Activated naive CD4-positive, alpha-beta T cell treated with anti-CD3 and anti-CD28 coated beads, Interleukin-2, amount 50 U/mL, for 24 hours (primary cell): ENCODE results near the gene MEI4.

ENCODE experiments used
- H3K27ac Mint-ChIP-seq: one replicate; pipeline ENCODE4 v1.8.0; 2021; ENCODE audit warnings: mild to moderate bottlenecking, mixed read lengths
- H3K27me3 Mint-ChIP-seq: one replicate; pipeline ENCODE4 v1.8.0; 2021; ENCODE audit warnings: mixed read lengths
- H3K36me3 Mint-ChIP-seq: one replicate; pipeline ENCODE4 v1.8.0; 2021; ENCODE audit warnings: mixed read lengths
- H3K4me1 Mint-ChIP-seq: one replicate; pipeline ENCODE4 v1.8.0; 2021; ENCODE audit warnings: mixed read lengths
- H3K4me3 Mint-ChIP-seq: one replicate; pipeline ENCODE4 v1.8.0; 2021; ENCODE audit warnings: mild to moderate bottlenecking, mixed read lengths
- H3K9me3 Mint-ChIP-seq: one replicate; pipeline ENCODE4 v1.8.0; 2021; ENCODE audit warnings: mixed read lengths

The MEI4 gene

DNA sequence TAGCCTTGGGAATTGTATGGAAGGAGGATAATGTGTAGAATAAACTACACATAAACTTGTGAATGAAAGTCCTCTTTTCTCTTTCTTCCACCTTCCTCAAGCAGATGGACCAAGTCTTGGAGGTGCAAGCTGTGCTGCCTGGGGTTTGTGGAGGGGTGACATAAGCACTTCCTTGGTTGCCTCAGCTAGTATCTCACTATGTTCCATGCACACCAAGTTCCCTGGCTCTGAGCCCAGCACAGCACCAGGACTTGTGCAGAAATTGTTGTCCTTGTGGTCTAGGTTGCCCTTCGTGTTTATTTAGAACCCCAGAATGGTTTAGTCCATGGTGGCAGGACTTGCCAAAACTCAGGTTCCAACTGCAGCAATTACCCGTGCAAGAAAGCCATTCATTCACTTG, 110.3 kb downstream of the MEI4 start:
- Mint-ChIP-seq H3K36me3 (no peaks in the 10 kb centered on the region), H3K4me1 (no peaks in the 10 kb centered on the region), H3K9me3 (no peaks in the 10 kb centered on the region), H3K27ac (no peak overlapping the region), H3K27me3 (no peaks in the 10 kb centered on the region), H3K4me3 (no peak overlapping the region)

DNA sequence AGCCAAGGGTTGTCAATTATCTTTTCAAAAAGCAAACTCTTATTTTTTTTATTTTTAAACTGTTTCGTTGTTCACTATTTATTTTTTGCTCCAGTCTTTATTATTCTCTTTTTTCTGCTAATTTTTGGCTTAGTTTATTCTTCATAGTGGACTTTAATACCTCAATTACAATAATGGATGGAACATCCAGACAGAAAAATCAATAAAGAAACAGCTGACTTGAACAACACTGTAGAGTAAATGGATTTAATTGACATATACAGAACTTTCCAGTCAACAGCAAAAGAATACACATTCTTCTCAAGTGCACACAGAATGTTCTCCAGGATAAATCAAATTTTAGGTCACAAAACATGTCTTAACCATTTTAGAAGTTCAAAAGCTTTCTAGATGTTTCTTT, 111.5 kb downstream of the MEI4 start:
- Mint-ChIP-seq H3K36me3 (no peaks in the 10 kb centered on the region), H3K9me3 (no peaks in the 10 kb centered on the region), H3K27me3 (no peaks in the 10 kb centered on the region), H3K27ac (no peak overlapping the region), H3K4me1 (no peaks in the 10 kb centered on the region), H3K4me3 (no peak overlapping the region)

DNA sequence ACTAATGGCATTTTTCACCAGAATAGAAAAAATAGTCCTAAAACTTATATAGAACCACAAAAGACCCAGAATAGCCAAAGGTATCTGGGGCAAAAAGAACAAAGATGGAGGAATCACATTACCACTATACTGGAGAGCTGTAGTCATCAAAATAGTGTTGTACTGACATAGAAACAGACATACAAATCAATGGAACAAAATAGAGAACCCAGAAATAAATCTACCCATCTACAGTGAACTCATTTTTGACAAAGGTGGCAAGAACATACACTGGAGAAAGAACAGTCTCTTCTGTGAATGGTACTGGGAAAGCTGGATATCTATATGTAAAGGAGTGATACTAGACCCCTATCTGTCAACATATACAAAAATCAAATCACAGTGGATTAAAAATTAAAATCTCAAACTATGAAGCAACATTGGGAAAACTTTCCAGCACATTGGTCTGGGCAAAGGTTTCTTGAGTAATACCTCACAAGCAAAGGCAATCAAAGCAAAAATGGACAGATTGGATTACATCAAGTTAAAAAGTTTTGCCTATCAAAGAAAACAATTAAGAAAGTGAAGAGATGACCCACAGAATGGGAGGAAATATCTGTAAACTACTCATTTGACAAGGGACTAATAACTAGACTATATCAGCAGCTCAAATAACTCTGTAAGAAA, 120.5 kb downstream of the MEI4 start:
- Mint-ChIP-seq H3K4me1 (no peaks in the 10 kb centered on the region), H3K36me3 (no peaks in the 10 kb centered on the region), H3K27me3 (no peaks in the 10 kb centered on the region), H3K27ac (no peak overlapping the region), H3K4me3 (no peak overlapping the region), H3K9me3 (no peaks in the 10 kb centered on the region)

DNA sequence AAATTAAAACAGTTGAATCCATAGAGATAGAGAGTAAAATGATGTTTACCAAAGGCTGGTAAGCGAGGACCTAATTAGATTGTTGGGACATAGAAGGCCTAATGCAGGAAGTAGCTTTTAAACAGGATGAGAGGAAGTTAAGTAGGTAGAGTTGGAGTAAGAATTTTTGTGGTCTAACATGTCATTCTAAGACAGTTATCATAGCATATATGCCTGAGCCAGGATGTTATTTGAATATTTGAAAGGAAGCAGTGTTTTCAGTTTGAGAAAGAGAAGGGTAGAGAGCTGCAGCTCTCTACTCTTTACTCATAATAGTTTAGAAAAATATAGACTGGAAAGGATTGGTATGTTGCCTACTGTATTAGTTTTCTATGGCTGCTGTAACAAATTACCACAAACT, 121.6 kb downstream of the MEI4 start:
- Mint-ChIP-seq H3K27ac (no peak overlapping the region), H3K4me3 (no peak overlapping the region), H3K27me3 (no peaks in the 10 kb centered on the region), H3K36me3 (no peaks in the 10 kb centered on the region), H3K4me1 (no peaks in the 10 kb centered on the region), H3K9me3 (no peaks in the 10 kb centered on the region)

DNA sequence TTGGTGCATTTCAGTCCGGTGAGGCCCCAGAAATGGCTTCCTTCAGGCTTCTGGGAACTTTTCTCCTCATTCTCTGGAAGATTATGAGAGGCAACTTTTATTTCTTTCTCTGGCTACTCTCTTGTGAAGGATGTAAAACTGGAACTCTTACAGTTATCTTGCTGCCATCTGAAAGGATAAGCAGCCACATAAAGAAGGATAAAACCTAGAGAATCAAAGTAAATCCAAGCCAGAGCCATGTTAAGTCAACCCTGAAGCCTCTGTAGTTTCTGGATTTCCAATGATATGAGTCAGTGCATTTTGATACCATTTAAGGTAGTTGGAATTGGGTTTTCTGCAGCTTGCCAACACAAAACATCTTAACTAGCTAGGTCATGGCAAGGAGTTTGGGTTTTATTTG, 123.6 kb downstream of the MEI4 start:
- no peaks in the 10 kb centered on the region for H3K4me1 Mint-ChIP-seq
- H3K4me3 Mint-ChIP-seq, result no peak overlapping the region

GRCh38 chr6:77778527-77778926, 125.7 kb downstream of the MEI4 start:
- Mint-ChIP-seq H3K4me3 (no peak overlapping the region), H3K27me3 (no peaks in the 10 kb centered on the region), H3K4me1 (no peaks in the 10 kb centered on the region), H3K27ac (no peak overlapping the region), H3K36me3 (no peaks in the 10 kb centered on the region), H3K9me3 (no peaks in the 10 kb centered on the region)

More for the DNA sequence above, 123.6 kb downstream of the MEI4 start:
- no peaks in the 10 kb centered on the region for H3K27me3 Mint-ChIP-seq
- no peaks in the 10 kb centered on the region for H3K9me3 Mint-ChIP-seq
- H3K36me3 Mint-ChIP-seq, result no peaks in the 10 kb centered on the region
- no peak overlapping the region for H3K27ac Mint-ChIP-seq

GRCh38 chr6:77786935-77787629, 134.2 kb downstream of the MEI4 start:
- no peak overlapping the region for H3K27ac Mint-ChIP-seq
- no peaks in the 10 kb centered on the region for H3K4me1 Mint-ChIP-seq
- H3K27me3 Mint-ChIP-seq, result no peaks in the 10 kb centered on the region
- peaks cover 2% of the 10 kb centered on the region for H3K9me3 Mint-ChIP-seq
- H3K36me3 Mint-ChIP-seq, result no peaks in the 10 kb centered on the region
- H3K4me3 Mint-ChIP-seq, result no peak overlapping the region

GRCh38 chr6:77796824-77797809, 144.3 kb downstream of the MEI4 start:
- no peak overlapping the region for H3K4me3 Mint-ChIP-seq
- H3K27ac Mint-ChIP-seq, result no peak overlapping the region
- peaks cover 22% of the 10 kb centered on the region for H3K9me3 Mint-ChIP-seq
- H3K27me3 Mint-ChIP-seq, result no peaks in the 10 kb centered on the region
- H3K4me1 Mint-ChIP-seq, result no peaks in the 10 kb centered on the region
- H3K36me3 Mint-ChIP-seq, result no peaks in the 10 kb centered on the region

DNA sequence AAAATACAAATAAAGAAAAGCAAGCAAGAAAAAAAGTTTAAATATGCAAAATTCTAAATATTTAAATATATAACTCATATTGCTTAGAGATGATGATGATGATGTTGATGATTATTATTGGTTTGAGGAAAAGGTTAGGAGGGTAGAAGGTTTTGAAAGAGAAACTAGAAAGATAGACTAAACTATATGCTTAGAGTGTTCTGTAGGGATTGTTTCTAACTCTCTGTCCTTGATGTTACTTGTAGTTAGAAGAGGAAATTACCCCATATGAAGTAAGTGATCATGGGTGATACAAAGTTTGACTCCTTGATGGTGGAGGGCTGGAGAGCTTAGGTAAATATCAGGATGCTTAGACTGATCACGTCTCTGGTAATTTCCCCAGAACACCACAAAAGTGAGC, 159.5 kb downstream of the MEI4 start:
- Mint-ChIP-seq H3K27ac (no peak overlapping the region), H3K9me3 (no peaks in the 10 kb centered on the region), H3K27me3 (no peaks in the 10 kb centered on the region), H3K4me3 (no peak overlapping the region), H3K36me3 (no peaks in the 10 kb centered on the region), H3K4me1 (no peaks in the 10 kb centered on the region)

DNA sequence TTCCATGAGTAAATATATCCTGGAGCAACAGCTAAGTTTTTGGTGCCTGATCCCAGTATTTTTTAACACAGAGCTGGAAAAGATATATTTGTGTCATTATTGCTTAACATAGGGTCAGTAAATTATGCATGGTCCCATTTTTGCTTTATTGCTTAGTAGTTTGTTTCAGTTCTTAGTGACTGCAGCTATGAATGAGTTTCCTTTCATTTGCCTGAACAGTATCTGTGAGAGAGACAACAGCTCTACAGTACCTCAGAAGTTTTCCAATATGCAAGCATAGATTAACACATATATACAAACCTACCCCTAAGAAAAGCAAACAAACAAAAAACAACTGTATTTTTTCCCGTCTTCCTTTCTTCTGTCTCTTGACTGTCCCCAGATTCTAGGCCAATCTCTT, 160.3 kb downstream of the MEI4 start:
- Mint-ChIP-seq H3K36me3 (no peaks in the 10 kb centered on the region), H3K4me3 (no peak overlapping the region), H3K27me3 (no peaks in the 10 kb centered on the region), H3K4me1 (no peaks in the 10 kb centered on the region), H3K9me3 (no peaks in the 10 kb centered on the region), H3K27ac (no peak overlapping the region)

GRCh38 chr6:77814119-77814518, 161.3 kb downstream of the MEI4 start:
- no peaks in the 10 kb centered on the region for H3K27me3 Mint-ChIP-seq
- H3K4me3 Mint-ChIP-seq, result no peak overlapping the region
- no peaks in the 10 kb centered on the region for H3K9me3 Mint-ChIP-seq
- no peaks in the 10 kb centered on the region for H3K36me3 Mint-ChIP-seq
- no peak overlapping the region for H3K27ac Mint-ChIP-seq
- no peaks in the 10 kb centered on the region for H3K4me1 Mint-ChIP-seq

DNA sequence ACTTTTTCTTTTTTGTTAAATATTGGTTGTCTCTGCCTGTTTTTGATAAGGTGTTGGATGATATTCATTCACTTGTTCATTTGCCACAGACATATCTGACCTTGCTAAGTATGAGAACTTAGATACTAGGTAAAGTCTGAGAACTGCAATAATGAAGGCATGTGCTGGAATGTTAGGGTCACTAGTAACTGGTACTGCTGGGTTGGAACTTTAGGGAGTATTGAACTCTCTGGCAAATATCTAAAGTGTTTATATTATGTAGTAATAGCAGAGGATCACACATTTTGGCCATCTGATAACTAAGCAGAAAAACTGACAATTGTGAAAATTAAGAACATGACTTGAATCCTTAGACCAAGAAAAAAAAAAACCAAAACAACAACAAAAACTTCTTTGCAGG, 162.7 kb downstream of the MEI4 start:
- H3K36me3 Mint-ChIP-seq, result no peaks in the 10 kb centered on the region
- no peak overlapping the region for H3K27ac Mint-ChIP-seq
- H3K4me3 Mint-ChIP-seq, result no peak overlapping the region
- peaks cover 2% of the 10 kb centered on the region for H3K9me3 Mint-ChIP-seq
- no peaks in the 10 kb centered on the region for H3K4me1 Mint-ChIP-seq
- no peaks in the 10 kb centered on the region for H3K27me3 Mint-ChIP-seq

DNA sequence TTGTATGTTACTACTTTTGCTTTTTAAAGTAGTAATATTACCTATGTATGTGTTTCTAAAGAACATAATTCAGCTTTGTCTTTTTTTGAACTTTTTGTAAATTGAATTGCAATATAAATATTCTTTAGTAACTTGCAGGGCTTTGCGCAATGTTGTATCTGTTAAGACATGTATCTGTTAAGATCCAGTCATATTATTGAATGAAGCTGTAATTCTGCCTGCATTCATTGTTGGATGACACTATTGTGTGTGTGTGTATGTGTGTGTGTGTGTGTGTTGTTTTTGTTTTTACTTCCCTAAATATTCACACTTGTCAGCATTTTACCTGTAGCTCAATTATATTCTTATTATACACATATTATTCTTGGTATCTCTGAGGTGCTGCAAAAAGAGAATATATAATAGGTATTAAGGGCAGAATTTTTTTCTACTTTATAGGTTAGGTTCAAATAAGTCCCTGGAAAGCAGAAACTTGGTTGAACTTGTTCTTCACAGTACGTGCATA, 164.0 kb downstream of the MEI4 start:
- H3K4me3 Mint-ChIP-seq, result no peak overlapping the region

GRCh38 chr6:77822265-77822664, 169.4 kb downstream of the MEI4 start:
- Mint-ChIP-seq H3K27me3 (no peaks in the 10 kb centered on the region), H3K4me1 (no peaks in the 10 kb centered on the region), H3K36me3 (no peaks in the 10 kb centered on the region), H3K27ac (no peak overlapping the region), H3K4me3 (no peak overlapping the region), H3K9me3 (peaks cover 7% of the 10 kb centered on the region)

More for the DNA sequence above, 164.0 kb downstream of the MEI4 start:
- no peaks in the 10 kb centered on the region for H3K27me3 Mint-ChIP-seq
- H3K27ac Mint-ChIP-seq, result no peak overlapping the region
- H3K9me3 Mint-ChIP-seq, result peaks cover 7% of the 10 kb centered on the region
- H3K36me3 Mint-ChIP-seq, result no peaks in the 10 kb centered on the region
- no peaks in the 10 kb centered on the region for H3K4me1 Mint-ChIP-seq

DNA sequence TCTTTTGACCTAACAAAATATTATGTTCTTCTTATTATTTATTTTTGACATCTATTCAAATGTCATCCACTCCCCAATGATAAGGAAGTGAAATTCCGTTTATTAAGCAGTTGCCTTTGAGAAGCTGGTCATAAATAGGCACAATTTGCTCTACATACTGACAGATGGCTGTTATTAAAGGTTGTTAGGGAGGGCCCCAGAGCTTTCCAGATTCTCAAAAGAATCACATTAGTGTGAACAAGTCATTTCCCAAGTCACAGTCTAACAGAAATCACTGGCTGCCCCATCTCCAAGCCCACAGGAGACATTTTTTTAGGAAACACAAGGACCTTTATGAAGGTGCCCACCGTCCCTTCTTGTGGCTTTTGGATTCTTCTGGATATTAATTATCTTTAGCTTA, 172.4 kb downstream of the MEI4 start:
- Mint-ChIP-seq H3K36me3 (no peaks in the 10 kb centered on the region), H3K27ac (no peak overlapping the region), H3K27me3 (no peaks in the 10 kb centered on the region), H3K9me3 (peaks cover 7% of the 10 kb centered on the region), H3K4me1 (no peaks in the 10 kb centered on the region), H3K4me3 (no peak overlapping the region)

GRCh38 chr6:77829736-77830135, 176.9 kb downstream of the MEI4 start:
- Mint-ChIP-seq H3K36me3 (no peaks in the 10 kb centered on the region), H3K9me3 (peaks cover 4% of the 10 kb centered on the region), H3K27me3 (no peaks in the 10 kb centered on the region), H3K4me3 (no peak overlapping the region), H3K4me1 (no peaks in the 10 kb centered on the region), H3K27ac (no peak overlapping the region)
